ENCODE results near the gene RAN.
"Not testable (repeated sequence)": the region's sequence is repeated elsewhere in the genome, so short reads cannot be mapped to it uniquely, and the experiment has no call there.

The RAN gene

GRCh38 chr12:130878193-130879185, 6.6 kb downstream of the RAN start:
- TF ChIP-seq, protein P1, sequence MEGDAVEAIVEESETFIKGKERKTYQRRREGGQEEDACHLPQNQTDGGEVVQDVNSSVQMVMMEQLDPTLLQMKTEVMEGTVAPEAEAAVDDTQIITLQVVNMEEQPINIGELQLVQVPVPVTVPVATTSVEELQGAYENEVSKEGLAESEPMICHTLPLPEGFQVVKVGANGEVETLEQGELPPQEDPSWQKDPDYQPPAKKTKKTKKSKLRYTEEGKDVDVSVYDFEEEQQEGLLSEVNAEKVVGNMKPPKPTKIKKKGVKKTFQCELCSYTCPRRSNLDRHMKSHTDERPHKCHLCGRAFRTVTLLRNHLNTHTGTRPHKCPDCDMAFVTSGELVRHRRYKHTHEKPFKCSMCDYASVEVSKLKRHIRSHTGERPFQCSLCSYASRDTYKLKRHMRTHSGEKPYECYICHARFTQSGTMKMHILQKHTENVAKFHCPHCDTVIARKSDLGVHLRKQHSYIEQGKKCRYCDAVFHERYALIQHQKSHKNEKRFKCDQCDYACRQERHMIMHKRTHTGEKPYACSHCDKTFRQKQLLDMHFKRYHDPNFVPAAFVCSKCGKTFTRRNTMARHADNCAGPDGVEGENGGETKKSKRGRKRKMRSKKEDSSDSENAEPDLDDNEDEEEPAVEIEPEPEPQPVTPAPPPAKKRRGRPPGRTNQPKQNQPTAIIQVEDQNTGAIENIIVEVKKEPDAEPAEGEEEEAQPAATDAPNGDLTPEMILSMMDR (IDR thresholded peaks at IDR 0.05; ENCODE audit: insufficient read depth, low read depth, low read length, missing control alignments), result no peak
- DNase-seq (ENCODE audit: low read depth), result peak; percentile 38
- no peak overlapping the region for H3K4me3 ChIP-seq (ENCODE audit: low read depth, low read length)

GRCh38 chr12:130879212-130879686, 7.4 kb downstream of the RAN start:
- TF ChIP-seq, protein P1 (IDR thresholded peaks at IDR 0.05; ENCODE audit: insufficient read depth, low read depth, low read length, missing control alignments), result no peak
- peak overlapping the region; percentile 45 for H3K4me3 ChIP-seq (ENCODE audit: low read depth, low read length)
- peak; percentile 83 for DNase-seq (ENCODE audit: low read depth)

DNA sequence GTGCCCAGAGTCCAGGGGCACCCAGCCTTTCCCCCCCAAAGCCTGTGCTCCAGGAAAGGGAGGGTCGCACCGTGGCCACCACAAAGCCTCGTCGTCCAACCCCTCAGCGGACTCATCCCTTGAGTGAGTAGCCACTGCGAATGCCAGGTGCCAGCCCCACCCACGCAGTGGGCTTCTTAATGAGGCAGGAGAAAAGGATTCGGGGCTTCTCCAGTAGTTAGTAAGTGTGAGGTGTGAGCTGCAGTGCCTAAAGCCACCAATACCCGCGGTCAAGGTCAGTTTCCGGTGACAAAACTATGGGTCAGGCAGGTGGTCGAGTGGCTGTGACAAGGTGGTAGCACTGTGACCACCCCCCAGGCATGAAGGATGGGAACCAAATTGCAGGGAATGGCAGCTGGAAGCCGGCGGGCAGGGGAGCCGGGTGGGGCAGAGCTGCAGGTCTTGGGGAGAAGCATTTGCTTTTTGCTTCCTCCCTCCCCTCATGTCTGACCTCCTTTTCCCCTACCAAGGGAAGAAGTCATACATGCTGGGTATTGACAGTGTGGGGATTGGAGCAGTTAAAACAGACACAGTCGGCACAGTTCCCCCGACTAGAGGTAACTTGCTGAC, 8.0 kb downstream of the RAN start:
- TF ChIP-seq, protein P1 (IDR thresholded peaks at IDR 0.05; ENCODE audit: insufficient read depth, low read depth, low read length, missing control alignments), result no peak
- peak; percentile 55 for DNase-seq (ENCODE audit: low read depth)
- peak overlapping the region; percentile 45 for H3K4me3 ChIP-seq (ENCODE audit: low read depth, low read length)

DNA sequence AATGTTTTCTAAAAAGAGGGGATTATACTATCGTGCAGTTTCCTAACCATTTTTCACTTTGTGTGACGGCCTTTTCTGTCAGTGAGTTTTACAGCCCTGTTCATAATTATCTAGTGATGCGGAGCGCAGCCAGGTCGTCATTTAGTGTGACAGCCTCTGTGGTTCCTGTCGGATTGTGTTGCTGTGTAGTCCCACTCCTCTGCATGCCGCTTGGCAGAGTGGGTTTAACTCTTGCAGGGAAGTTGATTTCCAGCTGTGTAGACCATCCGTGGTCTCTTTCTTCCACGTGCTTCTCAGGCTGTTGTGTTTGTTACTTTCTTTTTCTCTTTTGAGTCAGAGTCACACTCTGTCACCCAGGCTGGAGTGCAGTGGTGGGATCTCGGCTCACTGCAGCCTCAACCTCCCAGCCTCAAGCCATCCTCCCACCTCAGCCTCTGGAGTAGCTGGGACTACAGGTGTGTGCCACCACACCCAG, 8.6 kb downstream of the RAN start:
- H3K4me3 ChIP-seq (ENCODE audit: low read depth, low read length), result peak overlapping the region; percentile 45
- peak; percentile 63 for DNase-seq (ENCODE audit: low read depth)
- TF ChIP-seq, protein P1 (IDR thresholded peaks at IDR 0.05; ENCODE audit: insufficient read depth, low read depth, low read length, missing control alignments), result no peak

DNA sequence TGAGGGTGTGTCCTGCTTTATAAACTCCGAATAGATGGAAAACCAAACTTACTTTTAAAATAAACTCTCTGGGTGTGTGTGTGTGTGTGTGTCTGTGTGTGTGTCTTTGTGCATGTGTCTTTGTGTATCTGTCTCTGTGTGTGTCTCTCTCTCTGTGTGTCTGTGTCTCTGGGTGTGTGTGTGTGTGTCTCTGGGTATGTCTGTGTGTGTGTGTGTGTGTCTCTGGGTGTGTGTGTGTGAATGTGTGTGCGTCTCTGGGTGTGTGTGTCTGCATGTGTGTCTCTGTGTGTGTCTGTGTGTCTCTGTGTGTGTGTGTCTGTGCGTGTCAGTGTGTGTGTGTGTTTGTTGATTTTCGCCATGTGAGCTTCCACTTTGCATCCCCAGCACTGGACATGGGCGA, 9.2 kb downstream of the RAN start:
- DNase-seq (ENCODE audit: low read depth), result no peak
- TF ChIP-seq, protein P1 (IDR thresholded peaks at IDR 0.05; ENCODE audit: insufficient read depth, low read depth, low read length, missing control alignments), result no peak
- H3K4me3 ChIP-seq (ENCODE audit: low read depth, low read length), result no peak overlapping the region

DNA sequence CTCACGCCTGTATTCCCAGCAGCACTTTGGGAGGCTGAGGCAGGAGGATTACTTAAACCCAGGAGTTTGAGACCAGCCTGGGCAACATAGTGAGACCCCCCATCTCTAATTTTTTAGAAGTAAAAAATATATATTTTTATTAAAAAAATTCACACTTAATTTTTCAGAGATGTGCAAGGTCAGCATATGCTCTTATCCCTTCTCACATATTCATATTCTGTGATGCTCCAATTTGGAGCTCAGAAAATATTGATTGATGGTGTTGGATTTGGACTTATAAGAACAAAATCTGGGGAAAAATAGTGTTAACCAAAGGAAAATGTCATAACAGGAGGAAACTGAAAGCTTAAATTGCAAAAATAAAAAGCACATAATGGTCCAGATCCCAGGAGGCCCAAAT, 9.7 kb downstream of the RAN start:
- no peak overlapping the region for H3K4me3 ChIP-seq (ENCODE audit: low read depth, low read length)
- DNase-seq (ENCODE audit: low read depth), result no peak
- TF ChIP-seq, protein P1 (IDR thresholded peaks at IDR 0.05; ENCODE audit: insufficient read depth, low read depth, low read length, missing control alignments), result no peak

GRCh38 chr12:130887190-130887589, 15.3 kb downstream of the RAN start:
- not testable (repeated sequence) for H3K4me3 ChIP-seq (ENCODE audit: low read depth, low read length); DNase-seq (ENCODE audit: low read depth)

Data from GM12865 (cell line).